GM19455 (cell line): ENCODE results near the gene DENND4B.

Experiments used
- ATAC-seq: cut with Tn5 transposase; IDR thresholded peaks from one replicate; pipeline ENCODE4 v1.9.1; 2021; ENCODE audit not compliant: unreplicated experiment

Gene DENND4B

DNA sequence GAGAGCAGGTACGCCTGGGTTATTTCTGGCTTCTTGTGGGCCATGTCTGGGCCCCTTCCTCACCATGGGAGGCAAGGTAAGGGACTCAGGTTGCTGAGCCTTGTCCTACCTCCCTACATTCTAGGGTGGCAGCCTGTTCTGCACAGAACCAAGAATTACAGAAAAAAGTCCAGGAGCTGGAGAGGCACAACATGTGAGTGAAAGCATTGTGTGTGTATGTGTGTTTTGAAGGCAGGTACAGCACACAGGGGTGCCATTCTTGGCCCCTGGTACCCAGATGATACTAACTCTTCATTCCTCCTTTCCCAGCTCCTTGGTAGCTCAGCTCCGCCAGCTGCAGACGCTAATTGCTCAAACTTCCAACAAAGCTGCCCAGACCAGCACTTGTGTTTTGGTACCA is 26.6 kb upstream of the DENND4B start:
- no peak for ATAC-seq

DNA sequence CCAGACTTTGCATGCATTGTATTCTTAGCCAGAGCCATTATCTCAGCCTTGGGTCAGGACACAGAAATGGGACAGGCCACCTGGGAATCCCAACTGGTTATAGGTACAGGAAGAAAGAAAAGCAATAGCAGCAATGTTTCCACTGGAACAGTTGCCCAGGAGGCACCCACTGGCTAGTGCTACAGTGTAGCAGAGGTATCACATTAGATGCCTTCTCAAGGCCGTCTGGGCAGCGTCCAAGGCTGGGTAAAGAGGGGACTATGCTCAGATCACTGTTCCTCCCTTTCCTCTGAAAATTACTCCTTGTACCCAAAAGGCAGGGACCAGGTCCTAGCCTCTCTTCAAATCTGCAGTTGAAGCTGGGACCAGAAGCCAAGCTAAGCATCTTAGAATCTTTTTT is 23.8 kb upstream of the DENND4B start:
- ATAC-seq: no peak

DNA sequence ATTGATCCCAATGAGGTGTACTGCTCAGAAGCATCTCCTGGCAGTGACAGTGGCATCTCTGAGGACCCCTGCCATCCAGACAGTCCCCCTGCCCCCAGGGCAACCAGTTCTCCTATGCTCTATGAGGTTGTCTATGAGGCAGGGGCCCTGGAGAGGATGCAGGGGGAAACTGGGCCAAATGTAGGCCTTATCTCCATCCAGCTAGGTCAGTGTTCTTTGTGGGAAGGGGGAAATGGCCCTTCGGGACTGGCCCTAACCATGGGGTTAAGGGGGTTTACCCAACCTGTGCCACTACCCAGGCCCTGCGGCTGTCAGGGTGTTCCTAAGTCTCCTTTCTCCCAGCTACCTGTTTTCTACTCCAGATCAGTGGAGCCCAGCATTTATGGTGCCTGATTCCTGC is 22.5 kb upstream of the DENND4B start:
- ATAC-seq: no peak

DNA sequence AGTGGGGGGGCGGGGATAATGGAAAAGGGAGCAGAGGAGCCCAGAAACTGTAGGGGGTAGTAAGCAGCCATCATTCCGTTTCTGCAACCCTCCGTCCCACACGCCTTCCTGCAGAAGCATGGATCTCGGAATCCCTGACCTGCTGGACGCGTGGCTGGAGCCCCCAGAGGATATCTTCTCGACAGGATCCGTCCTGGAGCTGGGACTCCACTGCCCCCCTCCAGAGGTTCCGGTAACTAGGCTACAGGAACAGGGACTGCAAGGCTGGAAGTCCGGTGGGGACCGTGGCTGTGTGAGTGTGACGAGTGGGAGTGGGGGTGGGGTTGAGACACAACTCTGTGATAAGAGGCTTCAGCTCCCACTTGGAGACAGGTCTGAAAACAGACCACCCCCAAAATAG is 21.9 kb upstream of the DENND4B start:
- no peak for ATAC-seq

DNA sequence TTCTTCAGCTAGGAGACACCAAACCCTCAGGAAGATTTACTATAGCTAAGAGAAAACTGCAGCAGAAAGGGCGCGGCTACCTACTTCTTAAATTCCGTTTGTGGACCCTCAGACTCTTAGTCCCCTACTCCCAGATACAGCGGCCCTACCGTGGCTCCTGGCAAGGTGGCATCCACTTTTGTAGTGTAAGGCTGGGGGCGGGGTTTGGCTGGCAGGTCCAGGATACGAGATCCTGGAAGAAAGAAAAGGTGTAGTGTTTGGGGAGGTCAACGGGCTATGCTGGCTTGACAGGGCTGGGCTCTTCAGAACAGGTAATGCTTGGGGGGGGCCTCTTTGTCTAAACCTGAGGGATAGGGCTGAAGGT is 21.5 kb upstream of the DENND4B start:
- no peak for ATAC-seq

DNA sequence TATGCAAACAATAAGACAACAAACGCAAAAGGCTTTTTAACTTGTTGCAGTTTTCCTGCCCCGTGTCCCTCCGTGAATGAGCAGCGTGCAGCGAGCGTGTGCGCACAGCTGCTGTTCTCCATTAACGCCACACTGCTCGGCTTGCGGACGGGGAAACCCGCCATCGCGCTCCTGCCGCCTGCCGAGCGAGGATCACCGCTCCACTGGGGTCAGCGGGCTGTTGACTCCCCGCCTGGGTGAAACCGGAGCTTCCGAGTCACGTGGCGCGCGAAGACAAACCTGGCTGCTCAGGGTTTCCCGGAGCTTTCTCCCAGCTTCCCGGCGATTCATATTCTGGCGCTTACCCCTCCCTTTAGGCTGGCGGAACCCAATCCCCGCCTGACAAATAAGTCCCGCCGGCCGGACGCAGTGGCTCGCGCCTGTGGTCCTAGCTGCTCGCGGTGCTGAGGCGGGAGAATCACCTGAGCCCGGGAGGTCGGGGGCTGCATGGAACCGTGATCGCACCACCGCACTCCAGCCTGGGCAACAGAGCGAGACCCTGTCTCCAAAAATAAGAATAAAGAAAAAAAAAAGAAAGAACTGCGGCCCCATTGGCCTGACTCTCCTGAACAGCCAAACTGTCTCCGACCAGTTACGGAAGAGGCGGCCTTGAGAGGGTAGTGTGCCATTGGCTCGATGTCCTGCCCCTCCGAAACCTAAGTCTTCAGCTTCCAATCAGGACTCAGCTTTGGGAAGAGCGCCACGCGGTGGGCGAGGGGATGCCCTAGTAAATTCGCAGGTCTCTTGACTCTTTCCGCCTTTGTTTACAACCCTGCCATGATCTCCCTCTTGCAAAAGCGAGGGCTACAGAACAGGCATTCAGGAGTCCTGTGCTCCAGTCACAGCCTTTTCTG is 20.8 kb upstream of the DENND4B start, which contains the start of gene CREB3L4:
Gene CREB3L4, plus strand, starts transcription at position 796 of the 893 bp plus-strand sequence. CDS start 624 bp downstream, outside the sequence.
- peak; percentile 73 for ATAC-seq

DNA sequence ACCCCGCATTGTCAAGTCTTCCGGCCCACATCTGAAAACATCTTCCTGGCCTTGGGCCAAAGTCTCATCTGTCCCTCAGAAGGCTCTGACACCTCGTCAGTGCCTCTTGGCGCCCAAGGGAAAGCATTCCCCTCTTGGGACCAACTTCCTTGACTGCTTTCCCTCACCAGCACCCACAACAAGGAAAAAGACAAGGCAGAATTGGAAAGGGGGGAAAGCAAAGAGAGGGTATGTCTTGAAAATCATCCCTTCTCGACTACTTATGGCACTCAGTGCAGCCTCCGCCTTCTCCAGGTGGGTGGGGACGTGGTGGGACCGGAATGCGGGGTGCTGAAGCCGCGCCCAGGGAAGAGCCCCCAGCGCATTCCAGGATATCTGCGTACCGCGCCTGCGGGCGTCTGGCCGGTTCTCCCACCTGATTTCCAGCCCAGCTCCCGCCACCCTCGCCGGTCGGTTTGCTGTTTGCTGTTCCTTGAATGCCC is 17.4 kb upstream of the DENND4B start:
- ATAC-seq: no peak

DNA sequence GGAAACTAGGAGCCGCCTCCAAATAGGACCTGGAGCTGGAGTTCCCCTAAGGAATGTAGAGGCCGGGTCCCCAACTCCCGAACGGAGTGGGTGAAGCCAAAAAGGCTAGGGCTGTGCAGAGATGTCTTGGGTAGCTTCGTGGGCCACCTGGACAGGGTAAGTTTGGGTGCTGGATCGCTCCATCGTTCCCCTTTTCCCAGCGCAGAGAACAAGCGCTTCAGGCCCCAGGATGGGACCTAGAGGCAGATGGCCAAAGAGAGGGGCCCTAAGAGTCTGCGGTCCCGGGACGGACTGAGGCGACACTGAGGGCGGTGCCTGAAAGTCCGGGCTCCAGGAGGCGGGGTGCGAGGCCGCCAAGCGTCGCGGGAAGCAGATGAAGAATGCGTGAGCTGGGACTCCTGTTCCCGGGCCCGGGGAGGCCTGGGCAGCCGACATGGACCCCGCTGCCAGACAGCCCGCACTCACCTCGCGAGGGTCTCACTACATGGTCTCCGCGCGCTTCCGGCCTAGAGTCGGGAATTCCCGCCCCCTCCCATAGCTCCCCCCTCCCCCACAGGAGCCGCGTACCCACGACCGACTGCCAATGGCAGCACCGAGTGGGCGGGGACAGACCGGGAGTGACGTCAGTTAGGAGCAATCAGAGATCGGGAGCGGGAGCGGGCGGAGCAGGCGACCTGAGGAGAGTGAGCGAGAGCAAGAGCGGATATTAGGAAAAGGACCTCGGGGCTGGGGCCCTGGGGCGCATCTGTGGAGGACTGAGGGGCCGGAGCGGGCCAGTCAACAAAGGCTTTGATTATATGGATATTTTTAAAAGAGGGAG is 16.7 kb upstream of the DENND4B start, which contains the start of gene SLC39A1:
Gene SLC39A1, minus strand, starts transcription at position 508 of the 820 bp plus-strand sequence. CDS start 822 bp downstream, outside the sequence.
- peak; percentile 46 for ATAC-seq

DNA sequence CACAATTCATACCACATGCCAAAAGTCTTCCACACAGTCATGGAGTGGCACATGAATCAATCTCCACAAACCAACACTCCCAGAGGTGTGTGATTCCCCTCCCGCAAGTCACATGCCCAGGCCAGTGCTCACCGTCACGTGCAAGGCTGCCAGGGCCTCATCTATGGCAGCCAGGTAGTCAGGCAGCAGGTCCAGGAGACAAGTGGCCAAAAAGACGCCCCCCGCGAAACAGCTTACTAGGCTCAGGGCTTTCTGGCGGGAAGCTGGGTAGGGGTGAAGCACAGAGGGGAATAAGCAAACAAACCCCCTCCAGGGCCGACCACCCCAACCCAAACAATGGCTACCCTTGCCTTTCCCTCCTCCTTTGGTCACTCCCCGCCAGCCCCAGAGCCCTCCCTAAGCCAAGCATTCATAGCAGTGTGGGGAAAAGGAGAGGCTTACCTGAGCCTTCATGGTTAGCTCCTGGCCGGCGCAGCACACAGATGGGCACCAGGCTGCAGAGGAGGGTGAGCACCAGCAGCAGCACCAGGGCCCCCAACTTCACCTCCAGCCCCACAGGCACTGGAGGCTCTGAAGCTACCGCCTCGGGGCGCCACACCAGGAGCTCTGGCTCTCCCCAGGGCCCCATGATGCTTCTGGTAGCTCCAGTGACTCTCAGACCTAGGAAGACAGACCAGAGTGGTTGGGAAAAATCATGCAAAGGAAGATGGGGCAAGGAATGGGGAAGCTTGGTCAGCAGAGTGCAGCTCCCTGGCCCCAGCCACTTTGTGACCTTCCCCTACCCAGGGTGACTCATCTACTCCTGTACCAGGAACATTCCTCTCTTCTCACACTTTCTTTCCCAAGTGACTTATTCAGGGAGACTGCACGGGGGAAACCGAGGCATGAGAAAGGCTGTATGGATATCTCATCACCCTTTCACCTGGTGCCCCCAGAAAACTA is 15.8 kb upstream of the DENND4B start:
- no peak for ATAC-seq

DNA sequence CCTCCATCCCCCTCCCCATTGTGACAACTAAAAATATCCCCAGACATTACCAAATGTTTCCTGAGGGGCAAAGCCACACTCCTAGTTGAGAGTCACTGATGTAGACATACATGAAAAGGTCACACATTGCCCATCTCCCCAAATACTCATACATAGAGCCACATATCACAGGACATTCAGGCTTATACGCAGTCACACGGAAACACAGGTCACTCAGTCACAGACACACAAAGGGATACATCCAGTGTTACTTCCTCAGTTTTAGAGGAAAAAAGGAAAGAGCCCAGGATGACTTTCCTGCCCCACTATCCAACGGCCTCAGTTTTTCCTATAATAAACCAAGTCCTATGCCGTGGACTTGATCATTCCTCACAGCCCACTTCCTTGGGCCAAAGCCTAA is 14.9 kb upstream of the DENND4B start:
- ATAC-seq: no peak

DNA sequence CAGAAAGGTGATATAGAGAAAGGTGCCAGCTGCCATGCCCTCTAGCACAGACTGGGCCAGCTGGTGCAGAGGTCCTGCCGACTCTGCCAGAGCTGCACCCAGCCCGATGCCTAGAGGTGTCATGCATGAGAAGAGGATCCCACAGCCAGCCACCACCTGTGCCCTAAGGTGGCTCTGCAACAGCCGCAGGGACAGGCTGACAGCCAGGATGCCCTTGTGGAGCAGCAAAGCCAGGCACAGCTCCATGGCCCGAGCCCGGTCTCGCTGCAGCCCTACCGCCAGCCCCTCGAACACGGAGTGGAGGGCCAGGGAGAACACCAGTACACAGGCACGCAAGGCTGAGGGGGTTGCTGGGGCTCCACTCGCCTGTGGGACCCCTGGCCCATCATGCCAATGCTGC is 13.7 kb upstream of the DENND4B start:
- ATAC-seq: no peak

DNA sequence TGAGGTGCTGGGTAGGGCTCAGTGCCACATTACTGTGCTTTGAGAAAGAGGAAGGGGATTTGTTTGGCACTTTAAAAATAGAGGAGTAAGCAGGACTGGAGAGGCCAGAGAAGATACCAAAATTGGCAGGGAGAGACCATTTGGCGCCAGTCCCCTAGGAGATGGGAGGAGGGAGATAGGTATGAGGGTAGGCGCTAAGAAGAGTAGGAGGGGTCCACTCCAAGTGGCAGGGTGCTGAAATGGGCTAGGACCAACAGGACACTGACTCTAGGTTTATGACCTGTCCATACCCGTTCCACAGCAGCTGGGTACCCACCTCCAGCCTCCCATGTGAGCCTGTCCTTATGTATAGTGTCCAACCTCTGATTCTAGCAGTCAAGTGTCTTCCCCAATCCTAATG is 12.9 kb upstream of the DENND4B start:
- no peak for ATAC-seq

DNA sequence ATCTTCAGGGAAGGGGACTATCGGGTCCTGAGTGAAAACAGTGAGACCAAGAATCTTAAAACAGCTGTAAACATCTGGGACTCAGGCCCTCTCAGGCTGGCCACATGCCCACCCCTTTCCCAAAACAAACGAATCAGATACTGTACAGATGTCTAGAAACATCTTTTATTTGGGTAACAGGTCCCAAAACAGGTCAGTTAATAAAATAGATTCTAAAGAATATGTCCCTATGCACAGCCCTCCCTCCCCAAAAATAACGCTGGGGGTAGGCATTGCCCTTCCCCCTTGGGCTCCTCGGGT is 12.4 kb upstream of the DENND4B start:
- ATAC-seq: no peak

DNA sequence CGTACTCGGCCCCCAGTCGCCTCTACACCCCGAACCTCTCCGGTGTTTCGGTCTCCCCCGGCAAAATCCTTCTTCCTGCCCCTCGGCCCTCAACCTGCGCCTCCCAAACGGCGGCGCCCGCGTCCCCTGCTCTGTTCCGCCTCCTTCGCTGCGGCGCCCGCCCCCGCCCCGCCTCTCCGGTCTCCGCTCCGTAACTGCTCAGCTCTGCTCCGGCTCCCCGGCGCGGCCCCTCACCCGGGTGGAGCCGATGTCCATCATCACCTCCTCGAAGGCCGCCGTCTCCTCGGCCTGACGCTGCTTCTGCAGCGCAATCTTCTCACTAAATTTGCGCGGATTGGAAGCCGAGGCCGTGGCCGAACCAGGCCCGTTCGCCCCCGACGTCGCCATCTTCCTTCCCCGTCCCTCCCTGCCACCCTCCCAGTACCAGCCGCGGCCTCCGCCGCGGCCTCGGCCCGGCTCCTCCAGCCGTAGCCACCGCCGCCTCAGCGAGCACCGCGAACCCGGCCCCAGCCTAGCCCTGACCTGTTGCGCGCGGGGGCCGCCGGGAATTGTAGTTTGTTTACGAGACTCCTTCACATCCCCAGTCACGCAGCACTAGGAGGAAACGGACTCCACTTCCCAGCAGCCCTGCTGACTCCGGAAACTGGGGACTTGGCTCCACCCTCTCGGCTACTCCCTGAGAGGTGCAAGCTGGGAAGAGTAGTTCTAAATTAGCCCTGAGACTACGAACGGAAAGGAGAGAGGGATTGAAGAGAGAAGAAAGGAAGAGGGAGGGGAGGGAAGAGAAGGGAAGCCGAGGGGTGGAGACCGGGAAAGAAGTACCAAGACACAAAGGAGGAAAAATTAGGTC is 11.8 kb upstream of the DENND4B start, which contains the start of gene CRTC2:
Gene CRTC2, minus strand, starts transcription at position 502 of the 850 bp plus-strand sequence. Its CDS starts 115 bp downstream, at position 387.
- peak; percentile 69 for ATAC-seq

DNA sequence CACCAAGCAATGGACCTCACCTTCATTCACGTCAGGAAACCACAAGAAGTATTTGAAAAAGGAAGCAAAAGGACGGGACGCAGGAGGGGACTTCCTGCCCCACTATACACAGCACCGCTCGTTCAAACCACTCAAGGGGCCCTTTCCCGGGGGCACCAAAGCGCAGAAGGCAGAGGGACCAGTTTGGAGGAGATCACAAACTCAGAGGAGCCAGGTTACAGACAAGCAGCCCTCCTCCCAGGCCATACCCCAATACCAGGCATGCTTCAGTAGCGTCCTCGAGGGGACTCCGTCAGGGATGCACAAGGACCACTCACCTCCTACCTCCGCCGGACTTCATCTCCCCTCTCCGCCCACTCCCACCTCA is 11.2 kb upstream of the DENND4B start:
- peak; percentile 7 for ATAC-seq

DNA sequence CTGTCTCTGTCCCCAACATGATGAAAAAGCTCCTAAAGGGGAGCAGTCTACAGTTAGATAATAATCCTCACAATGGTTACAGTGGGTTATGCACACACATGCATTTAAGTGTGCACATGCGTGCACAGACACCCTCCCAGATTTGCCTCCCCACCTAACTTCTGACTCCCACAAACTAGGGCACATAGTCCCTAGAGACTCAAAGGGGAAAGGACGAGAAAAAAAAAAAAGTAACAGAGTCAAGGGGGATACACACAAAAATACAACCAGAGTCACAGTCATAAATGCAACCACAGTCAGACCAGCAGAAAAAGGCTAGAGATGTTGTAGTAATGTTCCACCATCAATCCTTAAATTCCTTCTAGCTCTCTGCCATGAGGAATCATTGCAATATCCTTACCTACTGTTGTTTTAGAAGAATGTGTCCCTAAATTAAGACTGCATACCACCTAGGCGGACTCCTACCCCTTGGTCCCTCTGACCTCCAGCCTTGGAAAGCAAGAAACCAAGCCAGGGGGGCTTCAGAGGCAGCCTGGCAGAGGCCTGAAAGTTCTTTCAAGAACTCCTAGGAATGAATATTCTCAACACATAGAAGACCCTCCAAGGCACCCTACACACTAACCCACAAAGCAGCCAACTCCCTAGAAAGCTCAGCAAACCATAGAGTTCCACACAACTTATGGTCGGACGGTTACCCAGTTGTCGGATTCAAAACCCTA is 10.6 kb upstream of the DENND4B start:
- ATAC-seq: no peak

DNA sequence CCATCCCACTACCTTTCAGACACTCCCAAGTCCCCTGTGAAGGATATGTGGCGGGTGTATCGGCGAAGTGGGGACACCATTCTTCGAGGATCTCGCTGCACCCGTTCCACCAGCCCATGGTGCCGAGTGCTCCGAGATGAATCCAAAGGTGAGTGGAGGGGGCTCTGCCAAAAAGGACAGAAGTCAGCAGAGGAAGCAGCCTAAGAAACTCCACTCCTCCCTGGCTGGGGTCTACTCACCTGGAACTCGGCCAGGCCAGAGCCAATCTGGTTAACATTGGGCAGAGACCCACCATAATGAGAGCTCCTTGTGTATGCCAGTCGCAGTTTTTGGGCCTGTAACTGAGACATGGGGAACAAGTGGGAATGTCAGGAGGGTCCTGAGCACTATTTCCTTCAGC is 8.3 kb upstream of the DENND4B start:
- no peak for ATAC-seq

DNA sequence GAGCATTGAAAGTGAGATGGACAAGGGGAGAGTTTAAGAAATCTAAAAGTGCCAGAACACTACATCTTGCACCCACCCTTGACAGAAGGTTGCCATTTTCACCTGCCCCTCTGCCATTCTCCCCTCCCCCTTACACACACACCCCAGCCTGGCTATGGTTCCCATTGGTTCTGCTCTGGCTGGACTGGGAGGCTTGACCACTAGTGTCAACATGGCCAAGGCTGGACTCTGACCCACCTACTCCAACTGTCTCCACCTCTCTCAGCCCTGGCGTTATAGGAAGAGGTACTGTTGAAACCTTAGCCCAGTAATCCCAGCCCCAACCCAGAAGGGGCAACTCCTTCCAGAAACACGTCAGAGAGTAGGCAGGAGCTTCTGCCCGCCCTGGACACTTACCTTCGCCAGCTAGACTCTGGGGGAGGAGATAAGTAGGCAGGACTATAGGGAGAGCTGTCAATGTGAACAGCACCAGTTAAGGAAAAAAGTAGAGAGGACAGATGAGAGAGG is 7.4 kb upstream of the DENND4B start:
- ATAC-seq: no peak

DNA sequence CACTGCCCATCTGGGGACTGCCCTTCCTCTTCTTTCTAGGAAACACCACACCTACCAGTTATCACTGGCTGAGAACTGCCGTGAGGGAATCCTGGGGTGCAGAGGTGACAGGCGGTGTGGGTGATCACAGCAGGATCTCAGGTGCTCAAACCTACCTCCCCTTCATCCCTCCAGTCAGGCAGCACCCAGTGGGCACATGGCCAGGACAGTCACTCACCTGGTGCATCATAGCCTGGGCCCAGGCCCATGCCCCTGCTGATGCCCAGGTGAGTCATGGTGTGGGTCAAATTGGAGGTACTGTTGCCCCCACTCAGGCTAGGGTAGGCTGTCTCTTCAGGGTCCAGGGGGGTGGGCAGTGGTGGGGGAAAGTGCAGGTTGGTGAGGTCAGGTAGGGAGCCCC is 5.3 kb upstream of the DENND4B start:
- ATAC-seq: no peak
